ENCODE measurements around the gene ERCC1. TPM values are rescaled to one million over a fixed set of nuclear protein-coding genes. Genes with fewer than 3 reads are reported as not detected.

ERCC1 gene
- total RNA-seq, 2 experiments from 2014 or later: 32.5 to 32.6 TPM

DNA sequence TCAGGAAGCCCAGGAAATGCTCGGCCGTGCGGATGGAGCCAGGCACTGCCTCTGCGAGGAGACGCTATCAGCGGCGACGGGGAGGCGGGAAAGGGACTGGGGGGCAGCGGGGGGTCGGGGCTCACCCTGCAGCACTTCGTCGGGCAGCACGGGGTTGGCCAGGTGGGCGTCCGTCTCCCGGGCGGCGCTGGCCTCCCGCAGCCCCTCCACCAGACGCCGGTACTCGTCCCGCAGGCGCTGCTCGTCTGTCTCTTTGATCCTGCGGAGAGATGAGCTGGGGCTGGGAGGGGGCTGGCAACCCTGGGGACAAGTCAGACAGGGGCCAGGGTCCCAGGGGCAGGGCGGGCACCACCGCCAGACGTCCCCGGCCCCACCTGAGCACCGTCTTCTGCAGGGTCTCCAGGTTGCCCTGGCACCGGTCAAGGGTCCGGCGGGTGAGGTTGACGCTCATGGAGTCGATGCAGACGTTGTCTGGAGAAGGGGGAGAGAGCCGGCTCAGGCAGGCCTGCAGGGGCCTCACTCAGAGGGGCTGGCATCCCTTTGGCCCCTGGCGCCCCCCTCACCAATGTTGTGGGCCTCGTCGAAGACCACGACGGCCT, 59.8 kb downstream of the ERCC1 start:
- CTCF ChIA-PET: no interaction called here
- POLR2A ChIA-PET: no interaction called here

GRCh38 chr19:45362291-45362690, 61.4 kb downstream of the ERCC1 start:
- Mint-ChIP-seq H3K9me3 (no peaks in the 10 kb centered on the region), H3K4me3 (no peak overlapping the region), H3K27me3 (no peaks in the 10 kb centered on the region), H3K36me3 (ENCODE audit: low read depth) (peaks cover 34% of the 10 kb centered on the region), H3K27ac (no peak overlapping the region), H3K4me1 (ENCODE audit: low read depth) (no peaks in the 10 kb centered on the region)
- intact Hi-C loops (cut with DNase I, micrococcal nuclease): no loop called here
- Histone ChIP-seq H3K4me1 (ENCODE audit: insufficient read depth, low read length) (no peaks in the 10 kb centered on the region), H3K9me3 (ENCODE audit: control insufficient read depth in 1 of 2, insufficient read depth in 1 of 2, low read length in 2 of 2) (no peaks in the 10 kb centered on the region), H3K27ac (ENCODE audit: low read depth in 1 of 2, low read length in 2 of 2) (no peak overlapping the region), H3K4me3 (ENCODE audit: low read length) (no peak overlapping the region), H3K36me3 (ENCODE audit: insufficient read depth, low read length) (peaks cover 14% of the 10 kb centered on the region), H3K27me3 (ENCODE audit: control insufficient read depth in 1 of 2, insufficient read depth in 2 of 2, low read length in 2 of 2) (no peaks in the 10 kb centered on the region)
- TF ChIP-seq CTCF (IDR thresholded peaks at IDR 0.05): no peak
- DNase-seq (no peak), ATAC-seq (ENCODE audit: poor library complexity) (no peak)
- CTCF ChIA-PET: no interaction called here
- POLR2A ChIA-PET: no interaction called here

More for the DNA sequence above, 59.8 kb downstream of the ERCC1 start:
- ATAC-seq (ENCODE audit: poor library complexity): no peak
- Mint-ChIP-seq H3K27ac (no peak overlapping the region), H3K36me3 (ENCODE audit: low read depth) (peaks cover 21% of the 10 kb centered on the region), H3K27me3 (no peaks in the 10 kb centered on the region), H3K4me1 (ENCODE audit: low read depth) (no peaks in the 10 kb centered on the region), H3K4me3 (no peak overlapping the region), H3K9me3 (no peaks in the 10 kb centered on the region)
- H3K9me3 ChIP-seq (ENCODE audit: control insufficient read depth in 1 of 2, insufficient read depth in 1 of 2, low read length in 2 of 2): no peaks in the 10 kb centered on the region
- H3K27me3 ChIP-seq (ENCODE audit: control insufficient read depth in 1 of 2, insufficient read depth in 2 of 2, low read length in 2 of 2): no peaks in the 10 kb centered on the region
- peaks cover 9% of the 10 kb centered on the region for H3K36me3 ChIP-seq (ENCODE audit: insufficient read depth, low read length)
- H3K27ac ChIP-seq (ENCODE audit: low read depth in 1 of 2, low read length in 2 of 2): no peak overlapping the region
- TF ChIP-seq CTCF (IDR thresholded peaks at IDR 0.05): no peak
- H3K4me1 ChIP-seq (ENCODE audit: insufficient read depth, low read length): peaks cover 4% of the 10 kb centered on the region
- DNase-seq: peak in 1 of 14 experiments; percentile 20
- intact Hi-C loops (cut with DNase I, micrococcal nuclease): no loop called here
- no peak overlapping the region for H3K4me3 ChIP-seq (ENCODE audit: low read length)

DNA sequence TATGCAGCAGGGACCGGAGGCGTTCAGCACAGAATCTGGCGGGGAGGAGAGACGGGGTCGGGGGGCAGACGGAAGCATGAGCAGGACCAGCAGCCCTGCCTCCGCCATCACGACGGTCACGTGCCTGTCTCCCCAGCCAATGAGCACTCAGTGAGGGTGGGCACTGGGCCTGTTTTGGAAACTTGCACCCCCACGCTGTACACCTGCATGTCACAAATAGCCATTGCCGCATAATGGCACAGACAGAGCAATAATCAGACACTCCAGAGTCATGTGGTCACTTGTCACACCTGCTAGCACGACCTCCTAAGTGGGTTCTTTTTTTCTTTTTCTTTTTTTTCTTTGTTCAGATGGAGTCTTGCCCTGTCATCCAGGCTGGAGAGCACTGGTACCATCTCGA, 62.1 kb downstream of the ERCC1 start:
- Mint-ChIP-seq H3K4me3 (no peak overlapping the region), H3K4me1 (ENCODE audit: low read depth) (no peaks in the 10 kb centered on the region), H3K9me3 (no peaks in the 10 kb centered on the region), H3K36me3 (ENCODE audit: low read depth) (peaks cover 38% of the 10 kb centered on the region), H3K27ac (no peak overlapping the region), H3K27me3 (no peaks in the 10 kb centered on the region)
- DNase-seq: no peak
- Histone ChIP-seq H3K36me3 (ENCODE audit: insufficient read depth, low read length) (peaks cover 14% of the 10 kb centered on the region), H3K4me1 (ENCODE audit: insufficient read depth, low read length) (no peaks in the 10 kb centered on the region), H3K27me3 (ENCODE audit: control insufficient read depth in 1 of 2, insufficient read depth in 2 of 2, low read length in 2 of 2) (no peaks in the 10 kb centered on the region), H3K27ac (ENCODE audit: low read depth in 1 of 2, low read length in 2 of 2) (no peak overlapping the region), H3K9me3 (ENCODE audit: control insufficient read depth in 1 of 2, insufficient read depth in 1 of 2, low read length in 2 of 2) (no peaks in the 10 kb centered on the region), H3K4me3 (ENCODE audit: low read length) (no peak overlapping the region)
- CTCF ChIA-PET: no interaction called here
- intact Hi-C loops (cut with DNase I, micrococcal nuclease): no loop called here
- TF ChIP-seq CTCF (IDR thresholded peaks at IDR 0.05): no peak
- POLR2A ChIA-PET: no interaction called here
- ATAC-seq (ENCODE audit: poor library complexity): no peak

Data from CD4-positive, alpha-beta T cell (primary cell).